NCI-H446 treated with DMSO at 0.1 percent for 48 hours (cell line): Measurements from ENCODE around the gene FKBP2.

ENCODE experiments used
- DNase-seq: peaks from one replicate; lab custom pipeline; 2025; lab: John Stamatoyannopoulos, UW

FKBP2 gene

GRCh38 chr11:64249563-64250414 is 8.9 kb downstream of the FKBP2 start:
- no peak for DNase-seq

- DNase-seq = no peak
Measured at GRCh38 chr11:64250415-64251015, 9.6 kb downstream of the FKBP2 start.

GRCh38 chr11:64251016-64251752 is 10.3 kb downstream of the FKBP2 start, which contains the start of gene PLCB3:
Gene PLCB3 (plus strand): TSS chr11:64251530. CDS start chr11:64251650, 120 bp downstream.
- DNase-seq = no peak

GRCh38 chr11:64251753-64252002 is 10.8 kb downstream of the FKBP2 start:
- DNase-seq = no peak

- DNase-seq = no peak
Measured at GRCh38 chr11:64252003-64252872, 11.3 kb downstream of the FKBP2 start.

- no peak for DNase-seq
Measured at GRCh38 chr11:64253043-64253442, 12.1 kb downstream of the FKBP2 start.

GRCh38 chr11:64253481-64253880 is 12.6 kb downstream of the FKBP2 start:
- no peak for DNase-seq

GRCh38 chr11:64254326-64254725 is 13.4 kb downstream of the FKBP2 start:
- no peak for DNase-seq

GRCh38 chr11:64255135-64256128 is 14.5 kb downstream of the FKBP2 start:
- no peak for DNase-seq

GRCh38 chr11:64256300-64256699 is 15.4 kb downstream of the FKBP2 start:
- DNase-seq = no peak

GRCh38 chr11:64258356-64258755 is 17.5 kb downstream of the FKBP2 start:
- DNase-seq = no peak

- DNase-seq = no peak
Measured at GRCh38 chr11:64258946-64259532, 18.1 kb downstream of the FKBP2 start.

GRCh38 chr11:64259533-64260067 is 18.7 kb downstream of the FKBP2 start:
- no peak for DNase-seq

- no peak for DNase-seq
Measured at GRCh38 chr11:64260147-64260708, 19.3 kb downstream of the FKBP2 start.

- no peak for DNase-seq
Measured at GRCh38 chr11:64261556-64262080, 20.7 kb downstream of the FKBP2 start.

GRCh38 chr11:64262271-64263002 is 21.5 kb downstream of the FKBP2 start:
- no peak for DNase-seq

- DNase-seq = no peak
Measured at GRCh38 chr11:64263021-64263946, 22.4 kb downstream of the FKBP2 start.

GRCh38 chr11:64263947-64264317 is 23.0 kb downstream of the FKBP2 start:
- DNase-seq = no peak
